Activated T-helper 2 cell treated with anti-CD3 and anti-CD28 coated beads, Interferon-gamma antibody, Interleukin-2, Interleukin-4, amounts not matched to agents 10 μg/mL and 5 μg/mL and 100 μg/mL, durations not matched to agents 14 hours and 24 hours and 36 hours (primary cell): ENCODE results near the gene TRIO. TPM values are rescaled to one million over a fixed set of nuclear protein-coding genes. Genes with fewer than 3 reads are reported as not detected.
"Not testable (repeated sequence)": the region's sequence is repeated elsewhere in the genome, so short reads cannot be mapped to it uniquely, and the experiment has no call there.

Source experiments
- DNase-seq: peaks from one replicate; pipeline ENCODE4 v3.0.0; 2021; ENCODE audit warnings: low spot score
- H3K27ac Mint-ChIP-seq: one replicate; pipeline ENCODE4 v1.8.0; 2021; ENCODE audit warnings: mixed read lengths
- H3K27me3 Mint-ChIP-seq: one replicate; pipeline ENCODE4 v1.8.0; 2021; ENCODE audit warnings: low read depth, mixed read lengths
- H3K36me3 Mint-ChIP-seq: one replicate; pipeline ENCODE4 v1.8.0; 2021; ENCODE audit warnings: low read depth, mixed read lengths
- H3K4me1 Mint-ChIP-seq: one replicate; pipeline ENCODE4 v1.8.0; 2021; ENCODE audit warnings: low read depth, mixed read lengths
- H3K4me3 Mint-ChIP-seq: one replicate; pipeline ENCODE4 v1.8.0; 2021; ENCODE audit warnings: low read depth, mild to moderate bottlenecking, moderate library complexity, mixed read lengths
- H3K9me3 Mint-ChIP-seq: one replicate; pipeline ENCODE4 v1.8.0; 2021; ENCODE audit warnings: mixed read lengths
- intact Hi-C: fragments of 100-400 bp; cut with micrococcal nuclease; formaldehyde crosslinking; loops from one replicate; pipeline ENCODE4 v1.15.1; 2023
- total RNA-seq: library from RNA; stranded (reverse); gene quantifications from 2 replicates; pipeline ENCODE4 v1.2.3, GENCODE V29; 2022

Gene TRIO
- total RNA-seq, 1 donor from 2014 or later, result 28.7 TPM

DNA sequence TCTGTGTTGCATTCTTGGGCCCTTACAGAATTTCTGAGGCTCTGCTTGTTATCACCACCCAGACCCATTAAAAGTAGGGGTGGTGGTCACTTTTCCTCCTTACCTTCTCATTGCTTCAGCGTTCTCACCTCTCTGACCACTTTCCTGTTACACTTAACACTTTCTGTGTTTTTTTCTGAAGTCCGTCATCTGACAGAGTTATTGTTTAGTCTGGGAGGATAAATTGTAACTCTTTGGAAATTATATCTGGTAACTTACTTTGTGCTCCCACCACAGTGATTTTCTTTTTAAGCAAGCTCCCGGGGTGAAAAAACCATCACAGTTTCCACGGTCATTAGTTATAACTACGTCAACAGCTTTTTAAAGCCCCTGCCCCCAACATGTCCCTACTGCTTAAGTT is 227.2 kb downstream of the TRIO start:
- intact Hi-C loops, result no loop called here
- DNase-seq, result no peak
- H3K4me3 Mint-ChIP-seq, result no peak overlapping the region
- H3K36me3 Mint-ChIP-seq, result no peaks in the 10 kb centered on the region
- H3K9me3 Mint-ChIP-seq, result no peaks in the 10 kb centered on the region
- H3K27me3 Mint-ChIP-seq, result peaks cover 5% of the 10 kb centered on the region
- no peak overlapping the region for H3K27ac Mint-ChIP-seq
- peaks cover 33% of the 10 kb centered on the region for H3K4me1 Mint-ChIP-seq

DNA sequence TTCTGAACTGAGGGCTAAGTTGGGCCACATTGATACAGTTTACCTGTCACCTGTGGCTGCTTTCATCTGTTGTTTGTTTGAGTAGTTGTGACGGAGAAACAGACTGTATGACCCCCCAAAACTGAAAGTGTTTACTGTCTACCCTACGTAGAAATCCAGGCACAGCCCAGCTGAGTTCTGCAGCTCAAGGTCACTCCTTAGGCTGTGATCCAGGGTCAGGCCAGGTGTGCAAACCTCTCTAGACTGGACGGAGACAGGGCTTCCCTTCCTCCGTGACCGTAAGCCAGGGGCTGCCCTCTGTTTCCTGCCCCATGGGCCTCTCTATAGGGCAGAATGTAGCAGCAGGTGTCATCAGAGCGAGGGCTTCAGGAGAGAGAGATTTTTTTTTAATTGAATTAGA is 230.5 kb downstream of the TRIO start:
- Mint-ChIP-seq H3K4me3 (no peak overlapping the region), H3K27me3 (peaks cover 13% of the 10 kb centered on the region), H3K27ac (no peak overlapping the region), H3K9me3 (no peaks in the 10 kb centered on the region), H3K36me3 (no peaks in the 10 kb centered on the region), H3K4me1 (peaks cover 3% of the 10 kb centered on the region)
- DNase-seq, result no peak
- intact Hi-C loops, result no loop called here

DNA sequence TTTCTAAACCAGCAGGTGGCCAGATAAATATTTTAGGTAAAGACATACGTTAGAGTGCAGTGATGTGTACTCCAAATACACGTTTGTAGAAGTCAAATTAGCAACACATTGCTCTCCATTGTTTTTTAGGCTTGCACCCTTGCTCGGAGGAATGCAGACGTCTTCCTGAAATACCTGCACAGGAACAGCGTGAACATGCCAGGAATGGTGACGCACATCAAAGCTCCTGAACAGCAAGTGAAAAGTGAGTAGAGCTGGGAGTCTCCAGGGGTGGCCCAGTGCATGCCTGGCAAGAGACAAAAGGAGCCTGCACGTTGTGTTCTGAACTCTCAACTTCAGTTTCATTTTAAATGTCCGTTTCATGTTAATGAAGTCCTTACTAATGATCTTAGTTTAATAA is 231.0 kb downstream of the TRIO start:
- peaks cover 2% of the 10 kb centered on the region for H3K4me1 Mint-ChIP-seq
- H3K4me3 Mint-ChIP-seq, result no peak overlapping the region
- DNase-seq, result no peak
- intact Hi-C loops, result no loop called here
- no peak overlapping the region for H3K27ac Mint-ChIP-seq
- no peaks in the 10 kb centered on the region for H3K36me3 Mint-ChIP-seq
- H3K9me3 Mint-ChIP-seq, result no peaks in the 10 kb centered on the region
- peaks cover 13% of the 10 kb centered on the region for H3K27me3 Mint-ChIP-seq

DNA sequence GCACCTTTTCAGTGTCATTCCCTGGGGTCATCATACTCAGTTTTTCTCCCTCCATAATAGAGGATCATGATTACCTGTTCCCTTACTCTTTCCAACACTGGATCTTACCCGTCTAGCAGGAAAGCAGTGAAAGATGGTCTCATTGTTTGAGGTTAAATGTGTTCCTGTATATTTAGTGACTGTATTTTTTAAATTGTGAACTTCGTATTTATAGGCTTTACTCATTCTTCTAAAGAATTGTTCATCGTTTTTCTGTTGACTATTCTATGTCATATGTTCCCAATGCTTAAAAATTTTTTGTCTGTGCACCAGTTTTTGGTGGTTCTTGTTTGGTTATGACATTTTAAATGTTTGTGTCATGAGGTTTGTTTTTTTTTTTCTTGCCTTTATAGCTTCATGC is 233.6 kb downstream of the TRIO start:
- H3K36me3 Mint-ChIP-seq, result no peaks in the 10 kb centered on the region
- H3K4me3 Mint-ChIP-seq, result no peak overlapping the region
- intact Hi-C loops, result no loop called here
- H3K27ac Mint-ChIP-seq, result no peak overlapping the region
- H3K9me3 Mint-ChIP-seq, result no peaks in the 10 kb centered on the region
- H3K4me1 Mint-ChIP-seq, result no peaks in the 10 kb centered on the region
- DNase-seq, result no peak
- peaks cover 16% of the 10 kb centered on the region for H3K27me3 Mint-ChIP-seq

DNA sequence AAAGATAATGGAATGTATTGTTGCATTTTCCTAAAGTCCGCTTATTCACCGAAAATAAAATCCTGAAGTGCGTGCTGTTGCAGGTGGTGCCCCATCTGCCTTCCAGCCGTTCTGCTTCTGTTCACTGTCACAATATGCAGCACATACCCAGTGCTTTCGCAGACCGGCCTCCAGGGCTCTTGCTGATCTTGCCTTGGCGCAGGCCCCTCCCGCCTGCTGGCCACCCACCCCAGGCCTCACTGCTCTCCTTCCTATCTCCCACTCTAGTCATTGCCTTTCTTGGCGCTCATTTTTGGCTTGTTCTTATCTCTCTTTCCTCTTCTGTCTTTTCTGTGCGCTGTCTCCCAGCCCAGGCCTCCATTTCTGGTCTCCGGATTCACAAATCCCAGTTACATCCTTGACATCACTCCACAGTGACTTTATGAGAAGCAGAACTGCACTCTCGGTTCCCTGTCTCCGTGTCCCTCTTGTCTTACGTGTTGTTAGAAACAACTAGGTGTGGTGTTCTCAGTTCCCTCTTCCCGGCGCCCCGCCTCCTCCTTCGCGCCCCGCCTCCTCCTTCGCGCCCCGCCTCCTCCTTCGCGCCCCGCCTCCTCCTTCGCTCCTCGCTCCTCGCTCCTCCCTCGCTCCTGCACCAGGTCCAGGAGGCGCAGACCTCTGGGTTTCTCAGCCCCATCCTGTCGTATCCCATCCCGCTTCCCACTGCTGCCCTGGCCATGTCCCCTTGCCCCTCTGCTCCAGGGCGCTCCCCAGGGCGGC is 236.8 kb downstream of the TRIO start:
- H3K27me3 Mint-ChIP-seq, result peaks cover 15% of the 10 kb centered on the region
- intact Hi-C loops, result no loop called here
- no peaks in the 10 kb centered on the region for H3K9me3 Mint-ChIP-seq
- H3K4me3 Mint-ChIP-seq, result no peak overlapping the region
- no peaks in the 10 kb centered on the region for H3K4me1 Mint-ChIP-seq
- H3K27ac Mint-ChIP-seq, result no peak overlapping the region
- H3K36me3 Mint-ChIP-seq, result no peaks in the 10 kb centered on the region
- no peak for DNase-seq

DNA sequence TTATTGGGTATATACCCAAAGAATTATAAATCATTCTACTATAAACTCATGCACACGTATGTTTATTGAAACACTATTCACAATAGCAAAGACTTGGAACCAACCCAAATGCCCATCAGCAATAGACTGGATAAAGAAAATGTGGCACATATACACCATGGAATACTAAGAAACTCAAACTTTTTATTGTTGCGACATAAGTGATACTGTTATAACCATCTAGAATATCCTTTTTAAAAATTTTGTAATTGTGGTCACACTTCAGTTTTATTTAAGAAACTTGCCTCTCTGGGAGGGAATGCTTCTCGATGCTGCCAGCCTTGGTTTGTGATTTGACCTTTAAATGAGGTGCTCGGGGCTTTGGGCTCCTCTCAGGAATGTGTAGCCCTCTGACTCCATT is 237.6 kb downstream of the TRIO start:
- DNase-seq, result no peak
- H3K27me3 Mint-ChIP-seq, result peaks cover 8% of the 10 kb centered on the region
- no peak overlapping the region for H3K4me3 Mint-ChIP-seq
- no peaks in the 10 kb centered on the region for H3K9me3 Mint-ChIP-seq
- no peaks in the 10 kb centered on the region for H3K4me1 Mint-ChIP-seq
- H3K36me3 Mint-ChIP-seq, result no peaks in the 10 kb centered on the region
- intact Hi-C loops, result no loop called here
- no peak overlapping the region for H3K27ac Mint-ChIP-seq

DNA sequence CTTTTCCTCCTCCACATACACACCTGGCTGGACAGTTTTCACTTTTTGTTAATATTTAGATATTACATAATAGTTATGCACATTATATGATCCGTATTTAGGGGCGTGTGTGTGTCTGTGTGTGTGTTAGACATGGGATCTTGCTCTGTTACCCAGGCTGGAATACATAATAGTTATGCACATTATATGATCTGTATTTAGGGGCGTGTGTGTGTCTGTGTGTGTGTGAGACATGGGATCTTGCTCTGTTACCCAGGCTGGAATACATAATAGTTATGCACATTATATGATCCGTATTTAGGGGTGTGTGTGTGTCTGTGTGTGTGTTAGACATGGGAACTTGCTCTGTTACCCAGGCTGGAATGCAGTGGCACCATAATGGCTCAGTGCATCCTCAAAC is 239.5 kb downstream of the TRIO start:
- H3K4me1 Mint-ChIP-seq, result no peaks in the 10 kb centered on the region
- no peaks in the 10 kb centered on the region for H3K9me3 Mint-ChIP-seq
- DNase-seq, result no peak

DNA sequence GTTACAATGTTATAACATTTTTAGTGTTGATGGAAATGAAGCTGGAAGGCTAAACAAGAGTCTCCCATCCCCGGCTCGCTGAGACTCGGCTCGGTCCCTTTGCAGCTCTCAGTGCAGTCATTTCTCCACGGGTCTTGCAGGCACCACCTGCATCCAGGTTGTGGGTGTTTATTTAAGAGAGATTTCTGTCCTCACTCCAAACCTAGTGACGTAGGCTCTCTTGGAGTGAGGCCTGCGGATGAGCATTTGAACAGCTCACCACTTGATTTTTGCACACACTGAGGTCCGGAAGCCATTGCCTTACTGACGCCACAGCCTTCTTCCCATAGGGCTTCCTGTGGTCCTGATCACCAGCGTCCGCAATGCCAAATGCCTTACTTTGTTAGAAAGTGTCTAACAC is 240.8 kb downstream of the TRIO start:
- Mint-ChIP-seq H3K27ac (no peak overlapping the region), H3K9me3 (no peaks in the 10 kb centered on the region), H3K27me3 (peaks cover 12% of the 10 kb centered on the region), H3K4me1 (no peaks in the 10 kb centered on the region), H3K4me3 (no peak overlapping the region), H3K36me3 (no peaks in the 10 kb centered on the region)
- intact Hi-C loops, result no loop called here
- no peak for DNase-seq

More for the DNA sequence above, 239.5 kb downstream of the TRIO start:
- intact Hi-C loops, result no loop called here
- Mint-ChIP-seq H3K4me3 (no peak overlapping the region), H3K36me3 (no peaks in the 10 kb centered on the region), H3K27me3 (peaks cover 8% of the 10 kb centered on the region), H3K27ac (no peak overlapping the region)

DNA sequence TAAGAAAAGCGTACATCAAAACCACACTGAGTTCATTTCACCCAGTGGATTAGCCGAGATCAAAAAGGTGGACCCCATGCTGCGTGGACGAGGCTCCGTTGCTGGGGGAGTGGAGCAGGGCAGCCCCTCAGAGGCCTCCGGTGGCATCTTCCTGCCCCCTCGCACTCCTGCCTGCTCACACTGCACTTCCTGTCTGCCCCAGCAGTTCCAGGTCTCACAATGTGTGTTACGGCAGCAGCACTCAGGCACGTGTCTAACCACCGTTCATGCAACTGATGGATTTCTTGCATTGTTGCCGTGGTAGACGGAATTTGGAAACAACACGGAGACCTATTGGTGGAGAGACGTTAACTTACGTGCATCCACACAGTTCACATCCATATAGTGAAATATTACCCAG is 241.9 kb downstream of the TRIO start:
- no peaks in the 10 kb centered on the region for H3K36me3 Mint-ChIP-seq
- intact Hi-C loops, result no loop called here
- no peaks in the 10 kb centered on the region for H3K9me3 Mint-ChIP-seq
- no peak for DNase-seq
- no peak overlapping the region for H3K4me3 Mint-ChIP-seq
- no peaks in the 10 kb centered on the region for H3K4me1 Mint-ChIP-seq
- peaks cover 12% of the 10 kb centered on the region for H3K27me3 Mint-ChIP-seq
- no peak overlapping the region for H3K27ac Mint-ChIP-seq

DNA sequence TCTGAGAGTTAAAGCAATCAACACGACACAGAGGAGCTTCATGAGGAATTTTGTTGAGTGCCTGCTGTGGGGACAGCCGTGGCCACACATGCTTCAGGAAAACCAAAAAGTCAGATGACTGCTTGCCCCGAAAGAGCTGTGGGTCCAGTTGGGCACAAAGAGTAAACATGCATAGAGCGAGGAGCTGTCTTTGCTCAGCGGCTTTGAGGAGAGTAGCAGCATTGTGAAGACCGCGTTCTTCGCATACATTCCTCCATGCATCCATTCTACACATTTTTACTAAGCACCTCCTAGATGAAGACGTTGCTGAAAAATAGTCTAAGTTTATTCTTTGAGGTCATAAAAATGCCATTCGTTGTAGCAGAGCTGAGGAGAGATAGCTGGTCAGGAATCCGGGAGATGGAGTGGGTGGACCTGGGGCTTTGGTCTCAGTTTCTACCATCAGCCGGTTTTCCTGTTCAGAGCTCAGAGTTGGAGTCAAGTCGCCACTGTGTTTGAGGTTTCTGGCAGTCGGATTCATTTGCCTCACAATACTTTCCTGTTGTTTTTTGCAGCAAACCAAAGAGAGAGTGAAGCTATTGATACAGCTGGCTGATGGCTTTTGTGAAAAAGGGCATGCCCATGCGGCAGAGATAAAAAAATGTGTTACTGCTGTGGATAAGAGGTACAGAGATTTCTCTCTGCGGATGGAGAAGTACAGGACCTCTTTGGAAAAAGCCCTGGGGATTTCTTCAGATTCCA is 243.9 kb downstream of the TRIO start:
- no peaks in the 10 kb centered on the region for H3K4me1 Mint-ChIP-seq
- H3K4me3 Mint-ChIP-seq, result no peak overlapping the region
- no peak for DNase-seq
- intact Hi-C loops, result no loop called here
- H3K9me3 Mint-ChIP-seq, result no peaks in the 10 kb centered on the region
- H3K36me3 Mint-ChIP-seq, result no peaks in the 10 kb centered on the region
- H3K27me3 Mint-ChIP-seq, result peaks cover 10% of the 10 kb centered on the region
- H3K27ac Mint-ChIP-seq, result no peak overlapping the region

DNA sequence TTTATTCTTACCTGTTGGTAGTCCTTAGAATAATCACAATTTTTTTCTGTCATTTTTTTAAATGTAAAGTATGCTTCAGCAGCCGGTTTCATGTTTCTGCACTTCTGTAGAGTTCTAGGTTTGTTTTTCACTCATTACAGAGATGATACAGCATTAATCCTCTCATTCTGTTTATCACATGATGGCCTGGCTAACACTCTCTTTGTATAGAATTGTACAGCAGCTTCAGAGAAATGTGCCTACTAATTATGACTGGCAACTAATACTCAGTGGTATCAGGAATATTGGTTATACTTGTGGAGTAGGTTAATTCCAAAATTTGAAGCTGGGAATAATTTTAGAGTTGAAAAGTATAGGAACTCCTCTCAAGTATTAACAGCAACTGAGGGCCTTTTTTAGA is 245.6 kb downstream of the TRIO start:
- no peak for DNase-seq

DNA sequence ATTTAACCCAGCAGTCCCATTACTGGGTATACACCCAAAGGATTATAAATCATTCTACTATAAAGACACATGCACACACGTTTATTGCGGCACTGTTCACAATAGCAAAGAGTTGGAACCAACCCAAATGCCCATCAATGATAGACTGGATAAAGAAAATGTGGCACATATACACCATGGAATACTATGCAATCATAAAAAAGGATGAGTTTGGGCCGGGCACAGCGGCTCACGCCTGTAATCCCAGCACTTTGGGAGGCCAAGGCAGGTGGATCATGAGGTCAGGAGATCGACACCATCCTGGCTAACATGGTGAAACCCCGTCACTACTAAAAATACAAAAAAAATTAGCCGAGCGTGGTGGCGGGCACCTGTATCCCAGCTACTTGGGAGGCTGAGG is 249.4 kb downstream of the TRIO start:
- H3K9me3 Mint-ChIP-seq, H3K36me3 Mint-ChIP-seq, H3K4me1 Mint-ChIP-seq, DNase-seq, H3K27me3 Mint-ChIP-seq, H3K27ac Mint-ChIP-seq, H3K4me3 Mint-ChIP-seq, intact Hi-C loops: not testable (repeated sequence)

More for the DNA sequence above, 245.6 kb downstream of the TRIO start:
- intact Hi-C loops, result no loop called here
- no peaks in the 10 kb centered on the region for H3K4me1 Mint-ChIP-seq
- H3K9me3 Mint-ChIP-seq, result no peaks in the 10 kb centered on the region
- no peaks in the 10 kb centered on the region for H3K36me3 Mint-ChIP-seq
- H3K27me3 Mint-ChIP-seq, result peaks cover 10% of the 10 kb centered on the region
- H3K4me3 Mint-ChIP-seq, result no peak overlapping the region
- no peak overlapping the region for H3K27ac Mint-ChIP-seq

DNA sequence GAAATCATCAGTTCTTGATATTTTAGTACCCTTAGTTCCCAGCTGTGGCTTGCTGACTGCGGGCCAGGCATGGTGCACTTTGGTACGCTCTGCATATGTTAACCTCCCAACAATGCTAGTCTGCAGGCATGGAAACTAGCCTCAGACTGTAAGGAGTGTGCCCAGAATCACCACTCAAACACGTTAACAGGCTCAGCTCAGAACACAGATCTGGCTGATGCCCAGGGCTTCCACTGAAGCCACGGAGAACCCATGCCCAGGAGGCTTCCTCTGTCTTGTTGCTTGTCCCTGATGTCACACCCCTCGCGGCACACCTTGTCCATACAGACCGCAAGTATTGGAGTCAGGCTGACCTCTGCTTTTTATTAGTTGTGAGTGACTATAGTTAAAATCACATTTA is 251.2 kb downstream of the TRIO start:
- H3K36me3 Mint-ChIP-seq, result no peaks in the 10 kb centered on the region

More for the DNA sequence above, 251.2 kb downstream of the TRIO start:
- peaks cover 5% of the 10 kb centered on the region for H3K4me1 Mint-ChIP-seq
- no peak for DNase-seq
- H3K27ac Mint-ChIP-seq, result no peak overlapping the region
- no peaks in the 10 kb centered on the region for H3K9me3 Mint-ChIP-seq
- peaks cover 2% of the 10 kb centered on the region for H3K27me3 Mint-ChIP-seq
- intact Hi-C loops, result no loop called here
- no peak overlapping the region for H3K4me3 Mint-ChIP-seq
